ENCODE measurements around the gene SSC5D. TPM values are rescaled to one million over a fixed set of nuclear protein-coding genes. Genes with fewer than 3 reads are reported as not detected.
A peak's percentile ranks its signal among the peaks of the same experiment; 100 is the strongest.

SSC5D gene
- total and polyA plus RNA-seq, 9 of the 15 experiments (the other 6 are each of a cell fraction or from before 2014, with no cell fraction given), result 0.04 to 0.71 (median 0.14) TPM; not detected in 2

GRCh38 chr19:55553217-55554182, 65.3 kb downstream of the SSC5D start:
- BruUV-seq (replicated peaks), result no TSS peak
- H3K9ac ChIP-seq (ENCODE audit: insufficient read depth in 1 of 2, low read depth in 2 of 2, low read length in 2 of 2), result no peak overlapping the region; a peak in 1 of 4 replicates
- H4K20me1 ChIP-seq (replicated peaks; ENCODE audit: control insufficient read depth, insufficient read depth, low read length), result no peaks in the 10 kb centered on the region
- H3K9me1 ChIP-seq (ENCODE audit: control insufficient read depth, insufficient read depth, low read length), result no peaks in the 10 kb centered on the region
- FAIRE-seq (no peak), DNase-seq (ENCODE audit: extremely low read depth in 1 of 4, low spot score in 3 of 4) (peak in 1 of 4 experiments; percentile 21), ATAC-seq (no peak)
- H3K4me1 ChIP-seq (replicated peaks in 1 of 2; ENCODE audit: control insufficient read depth in 2 of 2, insufficient read depth in 2 of 2, low read length in 2 of 2), result peaks cover 5 to 9% of the 10 kb centered on the region in 2 experiments; a peak in 4 of 5 replicates
- H3K9me3 ChIP-seq (replicated peaks; ENCODE audit: control insufficient read depth, insufficient read depth, low read depth, low read length), result no peaks in the 10 kb centered on the region
- POLR2A ChIA-PET, result interaction anchor here (0.7 to 1.0 kb wide), 2 partner anchors 22 to 1777 kb away, joined by 3 read pairs; no protein-coding TSS in a partner anchor
- 5% methylated on average over 13 of the region's 13 CpGs for WGBS (ENCODE audit: insufficient coverage, low coverage, missing lambda C conversion rate)
- intact Hi-C loops (cut with micrococcal nuclease), result no loop called here
- in situ Hi-C loops (cut with MboI), result no loop called here
- CTCF ChIA-PET (ENCODE audit: low intra/inter-chr PET ratio), result no interaction called here
- no peak overlapping the region for H3K27ac ChIP-seq (ENCODE audit: extremely low read depth, low read depth, low read length)
- H3K27me3 ChIP-seq (ENCODE audit: control insufficient read depth in 2 of 2, insufficient read depth in 2 of 2, low read length in 2 of 2), result peaks cover 3 to 11% of the 10 kb centered on the region in 2 experiments; a peak in 3 of 5 replicates
- no peak overlapping the region for H3K4me3 ChIP-seq
- no peak overlapping the region for H3K4me2 ChIP-seq (ENCODE audit: insufficient read depth, low read length)
- H3K36me3 ChIP-seq (ENCODE audit: control insufficient read depth, insufficient read depth, low read length), result no peaks in the 10 kb centered on the region
- no peaks in the 10 kb centered on the region for H3K79me2 ChIP-seq (ENCODE audit: control insufficient read depth, insufficient read depth, low read length)
- no peak for TF ChIP-seq RBM22 (IDR thresholded peaks at IDR 0.05; ENCODE audit: low read depth, low read length, poor library complexity, severe bottlenecking)
- no peak for TF ChIP-seq SLC30A9 (CRISPR knock-in tag; IDR thresholded peaks at IDR 0.05)
- TF ChIP-seq GTF2B (IDR thresholded peaks at IDR 0.05; ENCODE audit: extremely low read depth, insufficient read length), result no peak
- TF ChIP-seq ZNF512 (tag; IDR thresholded peaks at IDR 0.05), result peak; percentile 90
- TF ChIP-seq ZNF77 (CRISPR knock-in tag; IDR thresholded peaks at IDR 0.05), result no peak
- no peak for TF ChIP-seq ZNF655 (CRISPR knock-in tag; IDR thresholded peaks at IDR 0.05)
- TF ChIP-seq ZBTB9 (CRISPR knock-in tag; IDR thresholded peaks at IDR 0.05), result no peak
- TF ChIP-seq MITF (IDR thresholded peaks at IDR 0.05), result no peak
- 0 out of 2 replicates have a peak overlapping the region, but pooled peaks have one; percentile 5 for H2AFZ ChIP-seq (ENCODE audit: low read depth, low read length)
